ENCODE results near the gene PCSK9. TPM values are rescaled to one million over a fixed set of nuclear protein-coding genes. Genes with fewer than 3 reads are reported as not detected.

Gene PCSK9
- total RNA-seq, 5 donors from 2014 or later (not counting 1 experiment from before 2014, with no cell fraction given) = 0.30 to 0.38 (median 0.35) TPM; not detected in 2

- H3K4me1 Mint-ChIP-seq = no peaks in the 10 kb centered on the region
- no peak overlapping the region for H3K27ac Mint-ChIP-seq
- H3K4me1 ChIP-seq (ENCODE audit: control insufficient read depth in 1 of 2, extremely low read depth in 1 of 2, insufficient read depth in 2 of 2, low read length in 2 of 2) = no peaks in the 10 kb centered on the region
- H3K27ac ChIP-seq (ENCODE audit: low read length) = no peak overlapping the region
- ATAC-seq (replicated peaks in 1 of 4) = no peak
- peaks cover 17% of the 10 kb centered on the region for H3K36me3 Mint-ChIP-seq
- peaks cover 4 to 14% of the 10 kb centered on the region in 2 donors for H3K36me3 ChIP-seq (ENCODE audit: control insufficient read depth in 2 of 2, extremely low read depth in 1 of 2, insufficient read depth in 1 of 2, low read length in 1 of 2)
- CTCF ChIA-PET = interaction anchor here in 1 of 2 donors (0.8 kb wide), 1 partner anchor 17 kb away, joined by 5 read pairs; no protein-coding TSS in a partner anchor
- H3K27me3 ChIP-seq (replicated peaks in 1 of 2; ENCODE audit: control insufficient read depth in 2 of 2, extremely low read depth in 1 of 2, insufficient read depth in 2 of 2, low read length in 1 of 2) = peaks cover 0 to 5% of the 10 kb centered on the region in 2 experiments
- no peak for DNase-seq
- H3K9me3 ChIP-seq = no peaks in the 10 kb centered on the region
- POLR2A ChIA-PET = no interaction called here
- H3K9me3 Mint-ChIP-seq = no peaks in the 10 kb centered on the region
- no peaks in the 10 kb centered on the region for H3K27me3 Mint-ChIP-seq
- no peak overlapping the region for H3K4me3 ChIP-seq (ENCODE audit: control insufficient read depth in 1 of 2, extremely low read depth in 1 of 2, low read length in 1 of 2)
- H3K4me3 Mint-ChIP-seq = no peak overlapping the region
- WGBS (ENCODE audit: insufficient coverage) = 86% methylated on average over 4 of the region's 9 CpGs
Observed at GRCh38 chr1:55063577-55063942, 24.2 kb downstream of the PCSK9 start.

GRCh38 chr1:55064071-55064581 is 24.8 kb downstream of the PCSK9 start:
- CTCF ChIA-PET = no interaction called here
- no peaks in the 10 kb centered on the region for H3K9me3 Mint-ChIP-seq
- Histone ChIP-seq H3K36me3 (ENCODE audit: control insufficient read depth in 2 of 2, extremely low read depth in 1 of 2, insufficient read depth in 1 of 2, low read length in 1 of 2) (peaks cover 5 to 19% of the 10 kb centered on the region in 2 donors), H3K9me3 (no peaks in the 10 kb centered on the region), H3K4me1 (ENCODE audit: control insufficient read depth in 1 of 2, extremely low read depth in 1 of 2, insufficient read depth in 2 of 2, low read length in 2 of 2) (no peaks in the 10 kb centered on the region), H3K4me3 (ENCODE audit: control insufficient read depth in 1 of 2, extremely low read depth in 1 of 2, low read length in 1 of 2) (no peak overlapping the region), H3K27me3 (replicated peaks in 1 of 2; ENCODE audit: control insufficient read depth in 2 of 2, extremely low read depth in 1 of 2, insufficient read depth in 2 of 2, low read length in 1 of 2) (peaks cover 0 to 5% of the 10 kb centered on the region in 2 experiments), H3K27ac (ENCODE audit: low read length) (no peak overlapping the region)
- no peak overlapping the region for H3K4me3 Mint-ChIP-seq
- POLR2A ChIA-PET = no interaction called here
- H3K4me1 Mint-ChIP-seq = no peaks in the 10 kb centered on the region
- no peak overlapping the region for H3K27ac Mint-ChIP-seq
- peaks cover 23% of the 10 kb centered on the region for H3K36me3 Mint-ChIP-seq
- ATAC-seq (replicated peaks in 1 of 4) = peak in 2 of 4 experiments; percentile 21 to 37
- no peak for DNase-seq
- H3K27me3 Mint-ChIP-seq = no peaks in the 10 kb centered on the region
- 68% methylated on average over 8 of the region's 12 CpGs for WGBS (ENCODE audit: insufficient coverage)

- H3K4me3 Mint-ChIP-seq = no peak overlapping the region
- no peak overlapping the region for H3K27ac Mint-ChIP-seq
- H3K27me3 ChIP-seq (replicated peaks in 1 of 2; ENCODE audit: control insufficient read depth in 2 of 2, extremely low read depth in 1 of 2, insufficient read depth in 2 of 2, low read length in 1 of 2) = peaks cover 0 to 5% of the 10 kb centered on the region in 2 experiments
- peaks cover 29% of the 10 kb centered on the region for H3K36me3 Mint-ChIP-seq
- no peaks in the 10 kb centered on the region for H3K4me1 ChIP-seq (ENCODE audit: control insufficient read depth in 1 of 2, extremely low read depth in 1 of 2, insufficient read depth in 2 of 2, low read length in 2 of 2)
- POLR2A ChIA-PET = no interaction called here
- H3K27me3 Mint-ChIP-seq = no peaks in the 10 kb centered on the region
- H3K4me3 ChIP-seq (ENCODE audit: control insufficient read depth in 1 of 2, extremely low read depth in 1 of 2, low read length in 1 of 2) = no peak overlapping the region
- DNase-seq (no peak), ATAC-seq (replicated peaks in 1 of 4) (no peak)
- H3K36me3 ChIP-seq (ENCODE audit: control insufficient read depth in 2 of 2, extremely low read depth in 1 of 2, insufficient read depth in 1 of 2, low read length in 1 of 2) = peaks cover 10 to 26% of the 10 kb centered on the region in 2 donors
- no peaks in the 10 kb centered on the region for H3K9me3 ChIP-seq
- no peaks in the 10 kb centered on the region for H3K9me3 Mint-ChIP-seq
- H3K4me1 Mint-ChIP-seq = no peaks in the 10 kb centered on the region
- H3K27ac ChIP-seq (ENCODE audit: low read length) = no peak overlapping the region
- WGBS (ENCODE audit: insufficient coverage) = 100% methylated on average over 2 of the region's 2 CpGs
- CTCF ChIA-PET = no interaction called here
Observed at GRCh38 chr1:55064861-55065263, 25.5 kb downstream of the PCSK9 start.

- no peak overlapping the region for H3K4me3 ChIP-seq (ENCODE audit: control insufficient read depth in 1 of 2, extremely low read depth in 1 of 2, low read length in 1 of 2)
- ChIA-PET CTCF (no interaction called here), POLR2A (no interaction called here)
- peaks cover 10 to 33% of the 10 kb centered on the region in 2 donors for H3K36me3 ChIP-seq (ENCODE audit: control insufficient read depth in 2 of 2, extremely low read depth in 1 of 2, insufficient read depth in 1 of 2, low read length in 1 of 2)
- no peaks in the 10 kb centered on the region for H3K4me1 Mint-ChIP-seq
- 97% methylated on average over 3 of the region's 4 CpGs for WGBS (ENCODE audit: insufficient coverage)
- H3K27ac ChIP-seq (ENCODE audit: low read length) = no peak overlapping the region
- no peak for DNase-seq
- peaks cover 37% of the 10 kb centered on the region for H3K36me3 Mint-ChIP-seq
- H3K4me3 Mint-ChIP-seq = no peak overlapping the region
- H3K4me1 ChIP-seq (ENCODE audit: control insufficient read depth in 1 of 2, extremely low read depth in 1 of 2, insufficient read depth in 2 of 2, low read length in 2 of 2) = no peaks in the 10 kb centered on the region
- ATAC-seq (replicated peaks in 1 of 4) = no peak
- no peaks in the 10 kb centered on the region for H3K27me3 Mint-ChIP-seq
- no peaks in the 10 kb centered on the region for H3K27me3 ChIP-seq (replicated peaks in 1 of 2; ENCODE audit: control insufficient read depth in 2 of 2, extremely low read depth in 1 of 2, insufficient read depth in 2 of 2, low read length in 1 of 2)
- no peaks in the 10 kb centered on the region for H3K9me3 Mint-ChIP-seq
- H3K27ac Mint-ChIP-seq = no peak overlapping the region
- no peaks in the 10 kb centered on the region for H3K9me3 ChIP-seq
Observed at GRCh38 chr1:55065648-55066047, 26.3 kb downstream of the PCSK9 start.

GRCh38 chr1:55067022-55067778 is 27.9 kb downstream of the PCSK9 start:
- POLR2A ChIA-PET = no interaction called here
- WGBS (ENCODE audit: insufficient coverage) = 95% methylated on average over 12 of the region's 17 CpGs
- H3K36me3 ChIP-seq (ENCODE audit: control insufficient read depth in 2 of 2, extremely low read depth in 1 of 2, insufficient read depth in 1 of 2, low read length in 1 of 2) = peaks cover 18 to 49% of the 10 kb centered on the region in 2 donors
- H3K27ac ChIP-seq (ENCODE audit: low read length) = no peak overlapping the region
- Mint-ChIP-seq H3K4me1 (no peaks in the 10 kb centered on the region), H3K36me3 (peaks cover 51% of the 10 kb centered on the region), H3K4me3 (no peak overlapping the region), H3K9me3 (no peaks in the 10 kb centered on the region), H3K27me3 (no peaks in the 10 kb centered on the region), H3K27ac (no peak overlapping the region)
- CTCF ChIA-PET = no interaction called here
- H3K4me3 ChIP-seq (ENCODE audit: control insufficient read depth in 1 of 2, extremely low read depth in 1 of 2, low read length in 1 of 2) = no peak overlapping the region
- no peaks in the 10 kb centered on the region for H3K9me3 ChIP-seq
- H3K4me1 ChIP-seq (ENCODE audit: control insufficient read depth in 1 of 2, extremely low read depth in 1 of 2, insufficient read depth in 2 of 2, low read length in 2 of 2) = no peaks in the 10 kb centered on the region
- no peak for ATAC-seq (replicated peaks in 1 of 4)
- no peaks in the 10 kb centered on the region for H3K27me3 ChIP-seq (replicated peaks in 1 of 2; ENCODE audit: control insufficient read depth in 2 of 2, extremely low read depth in 1 of 2, insufficient read depth in 2 of 2, low read length in 1 of 2)
- DNase-seq = no peak

GRCh38 chr1:55067914-55068313 is 28.6 kb downstream of the PCSK9 start:
- DNase-seq (no peak), ATAC-seq (replicated peaks in 1 of 4) (no peak)
- Mint-ChIP-seq H3K9me3 (no peaks in the 10 kb centered on the region), H3K27me3 (no peaks in the 10 kb centered on the region), H3K27ac (no peak overlapping the region), H3K4me1 (no peaks in the 10 kb centered on the region), H3K36me3 (peaks cover 57% of the 10 kb centered on the region), H3K4me3 (no peak overlapping the region)
- no peak overlapping the region for H3K4me3 ChIP-seq (ENCODE audit: control insufficient read depth in 1 of 2, extremely low read depth in 1 of 2, low read length in 1 of 2)
- peaks cover 18 to 56% of the 10 kb centered on the region in 2 donors for H3K36me3 ChIP-seq (ENCODE audit: control insufficient read depth in 2 of 2, extremely low read depth in 1 of 2, insufficient read depth in 1 of 2, low read length in 1 of 2)
- no peaks in the 10 kb centered on the region for H3K27me3 ChIP-seq (replicated peaks in 1 of 2; ENCODE audit: control insufficient read depth in 2 of 2, extremely low read depth in 1 of 2, insufficient read depth in 2 of 2, low read length in 1 of 2)
- ChIA-PET CTCF (no interaction called here), POLR2A (no interaction called here)
- H3K4me1 ChIP-seq (ENCODE audit: control insufficient read depth in 1 of 2, extremely low read depth in 1 of 2, insufficient read depth in 2 of 2, low read length in 2 of 2) = no peaks in the 10 kb centered on the region
- no CpG with 5 or more reads among the region's 1 CpG for WGBS (ENCODE audit: insufficient coverage)
- no peaks in the 10 kb centered on the region for H3K9me3 ChIP-seq
- H3K27ac ChIP-seq (ENCODE audit: low read length) = no peak overlapping the region
